8988T (cell line): ENCODE data around the gene EPB41L3.
"Not testable (repeated sequence)": the region's sequence is repeated elsewhere in the genome, so short reads cannot be mapped to it uniquely, and the experiment has no call there.

ENCODE experiments used
- DNase-seq: peaks from one replicate; pipeline ENCODE4 v3.0.0; 2011

The EPB41L3 gene

DNA sequence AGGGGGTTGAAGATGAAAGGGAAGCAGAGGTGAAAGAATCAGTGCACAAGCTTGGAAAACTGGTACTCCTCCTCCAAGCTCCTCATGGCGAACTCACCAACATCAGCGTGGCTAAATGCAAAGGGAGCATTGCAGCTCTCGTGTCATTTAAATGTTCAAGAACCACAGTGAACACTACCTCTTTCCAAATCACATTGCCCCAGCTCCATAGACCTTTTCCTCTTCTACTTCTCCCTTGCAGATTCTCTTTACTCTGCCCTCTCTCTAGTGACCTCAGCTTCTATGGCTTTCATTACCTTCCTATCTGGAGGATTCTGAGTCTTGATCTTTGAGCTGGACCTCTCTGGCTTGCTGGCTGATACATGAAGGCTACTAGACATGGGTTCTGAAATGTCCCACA, 14.3 kb downstream of the EPB41L3 start:
- no peak for DNase-seq

DNA sequence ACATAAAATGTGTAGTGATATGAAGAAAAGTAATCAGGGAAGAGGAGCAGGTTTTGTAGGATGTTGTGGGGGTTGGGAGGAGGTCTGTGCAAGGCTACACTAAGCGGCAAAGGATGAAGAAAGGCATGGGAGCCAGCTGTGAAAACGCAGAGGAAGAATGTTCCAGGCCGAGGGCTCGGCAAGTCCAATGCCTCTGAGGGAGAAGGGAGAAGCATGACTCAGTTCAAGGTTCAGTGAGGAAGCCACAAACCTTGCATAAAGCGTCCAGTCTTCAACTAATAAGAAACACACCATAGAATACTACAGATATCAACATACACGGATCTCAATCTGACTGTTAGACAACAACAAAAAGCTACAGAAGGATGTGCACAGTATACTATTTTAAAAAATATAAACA, 16.2 kb downstream of the EPB41L3 start:
- DNase-seq, result no peak

DNA sequence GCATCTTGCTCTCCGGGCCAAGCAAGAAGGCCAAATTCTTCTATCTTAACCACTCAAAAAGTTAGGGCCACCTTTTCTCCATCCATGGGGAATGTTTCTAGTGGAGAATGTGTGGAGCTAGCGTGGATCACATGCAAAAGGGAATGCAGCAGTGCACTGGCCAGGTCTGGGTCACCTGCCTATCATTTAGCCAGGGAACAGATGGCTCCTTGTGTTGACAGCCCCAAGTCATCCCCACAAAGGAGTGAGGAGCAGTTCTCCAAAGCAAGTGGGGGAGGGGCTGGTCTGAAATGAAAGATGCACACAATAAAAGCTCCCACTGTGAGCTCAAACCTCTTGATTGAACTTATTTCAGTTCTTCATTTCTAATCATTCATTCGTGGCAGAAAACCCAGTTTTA, 19.1 kb downstream of the EPB41L3 start:
- no peak for DNase-seq

DNA sequence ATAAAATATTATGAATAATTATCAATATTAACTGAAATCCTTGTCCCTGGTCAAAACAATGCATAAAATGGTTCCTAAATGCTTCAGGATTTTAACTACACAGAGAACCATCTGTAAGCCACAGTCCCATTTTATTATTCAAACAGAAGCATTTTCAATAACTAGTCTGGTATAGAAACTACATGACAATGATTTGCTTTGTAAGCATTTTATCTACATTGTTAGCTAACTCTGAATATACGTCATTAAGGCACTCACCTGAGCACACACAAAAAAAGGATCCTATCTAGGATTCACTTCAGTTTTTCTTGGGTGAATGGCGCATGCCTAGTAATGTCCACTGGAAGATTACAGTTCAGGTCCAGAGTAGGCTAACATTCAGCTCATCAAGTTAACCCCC, 22.8 kb downstream of the EPB41L3 start:
- DNase-seq, result no peak

DNA sequence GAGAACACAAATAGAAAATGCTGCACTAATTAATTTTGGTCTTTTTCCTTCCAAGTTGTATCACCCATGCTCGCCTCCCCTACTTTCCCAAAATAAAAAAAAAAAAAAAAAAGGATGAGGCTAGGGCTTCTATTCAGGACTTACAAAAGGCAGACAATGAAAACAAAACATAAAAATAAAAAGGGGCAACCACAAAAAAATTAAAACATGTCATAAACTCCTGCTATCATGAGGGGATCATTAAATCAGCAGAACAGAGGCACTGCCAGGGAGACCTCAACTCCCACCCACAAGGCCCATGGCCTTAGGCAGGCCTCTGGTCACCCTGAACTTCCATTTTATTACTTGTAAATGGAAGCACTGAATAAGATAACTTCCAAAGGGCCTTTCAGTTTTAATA, 23.3 kb downstream of the EPB41L3 start:
- DNase-seq, result no peak

DNA sequence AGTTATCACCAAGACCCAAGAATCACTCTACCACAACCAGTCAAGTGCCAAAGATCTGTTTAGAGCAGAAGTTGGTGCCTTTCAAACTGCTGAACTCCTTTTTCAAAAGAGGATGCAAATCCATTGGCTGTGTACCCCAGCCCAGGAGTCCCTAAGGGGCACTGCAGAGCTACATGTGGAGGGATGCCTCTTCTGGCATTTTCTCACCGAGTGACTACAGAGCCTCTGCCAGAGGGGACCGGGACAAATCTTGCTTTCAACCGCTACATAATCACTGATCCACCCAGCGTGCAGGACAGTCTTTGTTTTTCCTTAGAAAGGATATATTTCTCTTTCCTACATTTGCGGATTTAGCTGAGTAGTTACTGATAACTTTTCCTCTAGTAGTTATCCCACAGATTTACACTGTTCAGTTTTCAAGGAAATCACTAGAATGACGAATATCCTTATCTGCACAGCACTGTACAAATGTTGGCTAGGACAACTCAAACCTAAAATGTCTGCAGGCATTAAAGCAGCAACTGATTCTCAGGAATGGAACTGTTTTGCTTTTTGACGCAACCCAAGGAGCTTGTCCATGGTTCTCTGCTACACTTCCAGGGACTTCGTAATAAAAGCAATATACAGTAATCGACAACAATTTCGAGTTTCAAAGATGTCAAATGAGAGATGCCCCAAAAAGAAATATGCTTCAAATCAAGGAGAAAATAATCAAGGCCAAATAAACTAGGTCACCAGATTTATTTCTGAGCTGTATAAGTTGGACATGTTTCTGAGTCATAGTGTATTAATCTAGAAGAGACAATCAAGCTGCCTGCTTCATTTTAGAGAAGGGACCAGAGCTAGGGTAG, 24.1 kb downstream of the EPB41L3 start:
- no peak for DNase-seq

DNA sequence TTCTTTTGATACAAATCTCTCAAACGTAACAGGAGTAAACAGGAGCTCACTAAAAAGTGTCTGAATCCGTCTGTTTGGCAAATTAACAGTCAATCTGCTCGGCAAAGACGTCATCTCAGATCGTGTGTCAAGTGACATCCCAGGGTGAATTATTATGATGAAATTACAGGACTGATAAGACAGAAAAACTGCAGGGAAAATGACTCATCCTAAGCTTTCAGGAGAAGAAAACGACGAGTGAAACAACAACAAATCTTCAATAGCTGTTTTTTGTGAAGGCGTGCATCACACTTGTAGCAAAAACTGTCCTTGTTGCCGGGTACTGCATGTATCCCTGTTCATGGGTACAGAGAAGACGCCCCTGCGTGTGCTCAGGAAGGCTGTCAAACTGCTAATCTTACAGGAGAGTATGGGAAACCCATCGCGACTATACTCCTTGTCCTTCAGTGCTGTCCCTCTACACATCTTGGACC, 24.9 kb downstream of the EPB41L3 start:
- no peak for DNase-seq

DNA sequence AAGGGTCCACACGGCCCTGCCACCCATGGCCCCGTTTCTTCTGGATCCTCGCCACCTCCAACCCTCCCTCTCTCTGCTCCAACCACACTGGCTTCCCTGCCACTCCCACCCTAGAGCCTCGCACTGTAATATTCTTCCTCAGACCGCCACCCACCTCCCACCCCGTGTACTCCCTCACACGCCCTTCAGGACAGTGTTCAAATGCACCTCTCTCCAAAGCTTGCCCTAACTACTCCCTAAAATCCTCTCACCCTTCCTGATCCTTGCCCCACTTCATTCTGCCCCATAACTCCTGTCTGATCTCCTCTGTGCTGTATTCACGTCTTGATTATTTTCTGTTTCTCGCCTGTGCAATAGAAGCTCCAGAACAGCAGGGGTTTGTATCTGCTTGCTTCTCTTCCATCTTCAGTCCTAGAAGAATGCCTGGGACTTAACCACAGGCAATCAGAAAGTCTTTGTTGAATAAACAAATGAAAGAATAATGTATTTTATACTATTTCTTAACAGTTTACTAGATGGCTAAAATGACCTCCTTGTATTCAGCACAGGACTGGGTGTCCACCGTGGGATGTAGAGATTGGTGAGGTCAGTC, 25.5 kb downstream of the EPB41L3 start:
- no peak for DNase-seq

DNA sequence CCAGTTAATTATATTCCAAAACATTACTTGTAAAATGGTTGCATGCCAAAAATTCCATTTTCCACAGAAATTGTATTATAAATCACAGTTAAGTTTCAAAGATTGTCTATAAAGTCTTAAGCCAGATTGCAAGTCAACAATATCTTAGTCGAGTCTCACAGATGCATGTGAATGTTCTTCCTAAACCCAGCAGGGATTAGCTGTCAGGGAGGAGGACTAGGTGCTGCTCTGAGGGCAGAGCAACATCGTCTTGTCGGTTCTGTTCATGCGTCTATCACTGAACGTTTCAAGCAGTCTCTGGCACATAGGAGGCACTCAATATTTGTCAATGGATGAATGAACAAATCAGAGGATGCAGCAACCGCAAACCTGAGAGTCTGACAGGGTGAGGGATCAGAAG, 27.0 kb downstream of the EPB41L3 start:
- DNase-seq, result no peak

DNA sequence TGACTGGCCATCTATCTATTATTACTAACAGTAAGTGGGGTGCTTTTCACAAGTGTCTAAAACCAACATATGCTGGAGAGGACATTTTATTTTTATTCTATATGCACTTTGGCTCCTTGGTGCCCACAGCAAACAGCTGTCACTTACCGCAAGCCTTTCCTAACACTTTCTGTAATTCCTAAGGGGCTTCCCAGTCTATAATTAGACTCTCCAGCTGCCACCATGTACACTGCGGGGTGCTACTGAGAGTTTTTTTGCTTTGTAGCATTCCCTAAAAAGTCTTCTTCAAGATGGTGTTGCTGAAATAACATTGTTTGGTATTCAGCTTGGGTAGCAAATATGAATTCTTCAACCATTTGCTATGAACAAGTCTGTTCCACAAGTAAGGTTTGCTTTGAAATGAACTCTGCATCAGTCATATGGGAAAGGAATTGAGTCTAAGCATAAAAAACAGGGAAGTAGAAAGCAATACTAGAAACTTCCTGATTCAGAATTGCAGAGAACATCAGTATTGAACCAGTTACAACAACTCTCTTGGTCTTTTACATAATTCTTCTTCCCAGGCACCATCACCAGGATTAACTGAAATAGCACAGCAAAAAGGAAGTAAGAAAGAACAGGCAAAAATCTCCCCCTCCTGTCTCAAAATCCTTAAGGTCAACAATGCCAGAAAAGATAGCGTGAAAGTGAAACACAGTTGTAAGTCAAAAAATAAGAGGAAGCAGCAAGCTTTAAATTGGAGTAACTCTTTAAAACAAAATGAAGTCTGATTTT, 28.6 kb downstream of the EPB41L3 start:
- no peak for DNase-seq

DNA sequence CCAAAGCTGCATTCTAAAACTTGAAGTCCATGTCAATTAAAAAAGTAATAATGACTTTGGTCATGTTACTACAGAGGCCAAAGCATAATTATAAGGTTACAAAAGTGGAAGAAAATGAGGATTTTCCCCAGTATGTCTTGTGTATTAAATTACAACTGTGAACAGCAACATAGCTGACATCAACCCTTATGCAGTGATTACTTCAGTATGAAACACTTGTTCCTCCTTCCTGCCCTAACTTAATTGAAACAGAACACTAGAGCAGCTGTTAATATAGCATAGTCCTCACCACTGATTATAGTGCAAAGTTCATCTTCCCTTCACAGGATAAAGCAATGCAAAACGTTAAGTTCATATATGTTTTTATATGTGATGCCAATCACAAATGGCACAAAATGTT, 29.9 kb downstream of the EPB41L3 start:
- DNase-seq, result no peak

DNA sequence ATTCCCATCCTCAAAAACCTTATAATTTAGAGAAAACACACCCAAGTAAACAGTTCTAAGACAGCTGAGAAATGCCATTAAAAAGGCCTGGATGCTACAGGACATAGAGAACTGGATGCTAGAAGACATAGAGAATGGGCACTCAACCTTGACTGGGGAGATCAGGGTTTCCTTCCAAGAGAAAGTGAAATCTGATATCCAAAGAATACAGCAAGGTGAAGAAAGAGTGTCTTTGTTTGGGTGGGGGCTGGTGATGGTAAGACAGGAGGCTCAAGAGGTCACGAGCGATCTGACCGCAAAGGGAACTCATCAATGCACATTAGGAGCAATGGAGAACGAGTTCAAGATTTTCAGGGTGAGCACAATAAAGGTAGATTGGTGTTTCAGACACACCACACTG, 31.6 kb downstream of the EPB41L3 start:
- DNase-seq, result no peak

DNA sequence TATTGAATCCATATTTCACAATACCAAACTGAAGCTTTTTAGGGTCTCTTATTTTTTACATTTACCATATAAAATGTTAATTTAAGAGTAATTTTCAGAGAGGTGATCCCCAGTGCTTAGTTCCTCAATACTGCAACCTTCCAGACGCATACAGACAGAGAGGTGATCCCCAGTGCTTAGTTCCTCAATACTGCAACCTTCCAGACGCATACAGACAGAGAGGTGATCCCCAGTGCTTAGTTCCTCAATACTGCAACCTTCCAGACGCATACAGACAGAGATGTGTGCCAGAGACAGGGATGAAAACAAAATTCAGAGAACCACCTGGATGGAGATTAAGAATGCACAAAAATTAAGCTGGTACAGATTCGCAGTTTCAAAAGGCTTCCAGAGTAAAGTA, 32.3 kb downstream of the EPB41L3 start:
- not testable (repeated sequence) for DNase-seq

DNA sequence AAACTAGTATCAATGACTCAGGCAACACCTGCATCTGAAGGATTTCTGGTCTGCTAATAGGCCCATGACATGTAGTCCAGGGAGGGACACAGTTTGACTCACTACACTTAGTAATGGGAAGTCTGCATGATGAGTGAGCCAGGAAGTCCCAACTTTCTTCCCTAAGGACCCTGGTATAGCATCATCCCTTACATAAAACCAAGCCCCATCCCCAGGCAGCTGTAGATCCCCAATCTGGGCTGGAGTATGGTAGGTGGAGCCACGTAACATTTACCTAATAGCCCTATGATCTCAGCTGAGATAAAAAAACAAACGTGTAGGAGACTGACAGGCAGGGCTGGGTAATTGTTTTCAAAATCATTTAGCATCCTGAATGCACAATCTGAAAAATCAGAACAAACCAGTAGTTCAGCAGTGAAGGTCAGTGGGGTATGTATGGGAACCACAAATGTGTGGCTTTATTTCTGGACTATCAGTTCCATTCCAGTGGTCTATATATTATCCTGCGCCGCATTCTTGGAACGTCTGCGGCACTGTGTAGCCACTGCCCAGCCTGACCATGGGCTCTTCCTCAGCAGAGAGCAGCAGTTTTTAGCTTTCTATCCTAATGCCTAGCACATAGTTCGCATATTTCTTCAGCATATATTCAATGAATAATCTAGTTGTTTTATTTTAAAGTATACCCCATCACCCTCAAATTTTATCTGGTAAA, 33.5 kb downstream of the EPB41L3 start:
- no peak for DNase-seq

DNA sequence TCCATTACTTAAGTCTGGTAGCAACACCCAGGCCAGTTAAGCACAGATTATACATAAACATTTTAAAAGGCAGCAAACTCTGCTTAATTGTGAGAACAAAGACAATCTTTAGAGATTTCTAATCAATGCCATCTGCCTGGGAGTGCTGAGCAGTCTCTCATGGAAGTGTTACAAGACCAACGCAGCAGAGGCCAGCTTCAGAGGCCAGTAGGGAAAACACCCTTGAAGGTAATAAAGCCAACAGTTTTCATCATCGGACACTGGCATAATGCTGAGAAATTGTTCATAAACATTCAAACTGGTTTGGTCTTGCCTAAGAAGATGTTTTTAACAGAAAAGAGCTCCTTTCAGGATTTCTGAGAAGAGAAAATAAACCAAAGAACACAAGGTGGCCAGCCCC, 35.0 kb downstream of the EPB41L3 start:
- no peak for DNase-seq

DNA sequence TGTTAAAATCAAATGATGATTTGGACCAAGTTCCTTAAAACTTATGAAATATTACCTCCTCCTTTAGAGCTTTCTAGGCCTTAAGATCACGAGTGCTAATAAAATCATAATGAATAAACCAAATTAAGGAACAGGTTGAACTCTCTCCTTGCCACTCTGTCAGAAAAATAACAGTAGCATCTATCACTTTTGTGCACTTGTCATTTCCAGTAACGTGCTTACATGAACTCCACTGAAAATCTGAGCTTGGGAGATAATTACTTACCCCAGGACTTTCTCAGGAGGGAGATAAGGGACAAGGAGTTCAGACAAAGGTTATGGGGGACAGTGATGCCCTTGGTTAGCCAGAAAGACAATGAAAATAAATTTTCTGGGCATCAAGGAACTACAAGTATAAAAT, 36.0 kb downstream of the EPB41L3 start:
- DNase-seq, result no peak

DNA sequence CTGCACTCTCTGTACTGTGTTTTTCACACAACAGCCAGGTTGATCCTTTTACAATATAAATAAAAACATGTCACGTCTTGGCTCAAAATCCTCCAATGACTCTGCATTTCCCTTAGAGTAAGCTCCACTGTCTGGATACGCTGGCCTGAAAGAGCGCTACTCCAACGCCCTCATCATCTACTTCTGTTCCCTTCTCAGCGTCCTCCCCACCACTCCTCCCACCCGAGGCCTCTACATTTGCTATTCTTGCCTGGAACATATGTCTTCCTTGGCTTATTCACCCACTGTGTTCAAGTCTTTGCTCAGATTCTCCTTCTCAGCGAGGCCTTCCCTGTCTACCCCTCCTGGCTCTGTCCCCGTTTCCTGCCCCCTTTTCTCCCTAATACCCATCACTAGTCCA, 37.6 kb downstream of the EPB41L3 start:
- DNase-seq, result no peak

DNA sequence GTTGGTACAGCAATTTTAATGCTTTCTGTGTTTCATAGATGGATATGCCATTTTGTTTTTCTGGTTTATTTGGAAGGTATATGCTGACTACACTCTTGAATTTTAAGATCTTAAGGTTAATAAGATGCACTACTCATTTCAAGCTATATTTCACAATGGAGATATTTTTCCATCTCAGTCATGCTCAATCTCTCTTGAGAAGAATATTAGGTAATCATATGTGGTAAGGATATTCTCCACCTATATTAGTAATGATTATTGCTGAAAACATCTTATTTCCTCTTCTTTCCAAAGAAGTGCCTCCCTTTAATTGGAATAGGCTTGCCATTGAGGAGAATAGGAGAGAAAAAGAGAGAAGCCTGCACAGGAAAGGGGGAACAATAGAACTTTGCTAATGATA, 40.1 kb downstream of the EPB41L3 start:
- no peak for DNase-seq

DNA sequence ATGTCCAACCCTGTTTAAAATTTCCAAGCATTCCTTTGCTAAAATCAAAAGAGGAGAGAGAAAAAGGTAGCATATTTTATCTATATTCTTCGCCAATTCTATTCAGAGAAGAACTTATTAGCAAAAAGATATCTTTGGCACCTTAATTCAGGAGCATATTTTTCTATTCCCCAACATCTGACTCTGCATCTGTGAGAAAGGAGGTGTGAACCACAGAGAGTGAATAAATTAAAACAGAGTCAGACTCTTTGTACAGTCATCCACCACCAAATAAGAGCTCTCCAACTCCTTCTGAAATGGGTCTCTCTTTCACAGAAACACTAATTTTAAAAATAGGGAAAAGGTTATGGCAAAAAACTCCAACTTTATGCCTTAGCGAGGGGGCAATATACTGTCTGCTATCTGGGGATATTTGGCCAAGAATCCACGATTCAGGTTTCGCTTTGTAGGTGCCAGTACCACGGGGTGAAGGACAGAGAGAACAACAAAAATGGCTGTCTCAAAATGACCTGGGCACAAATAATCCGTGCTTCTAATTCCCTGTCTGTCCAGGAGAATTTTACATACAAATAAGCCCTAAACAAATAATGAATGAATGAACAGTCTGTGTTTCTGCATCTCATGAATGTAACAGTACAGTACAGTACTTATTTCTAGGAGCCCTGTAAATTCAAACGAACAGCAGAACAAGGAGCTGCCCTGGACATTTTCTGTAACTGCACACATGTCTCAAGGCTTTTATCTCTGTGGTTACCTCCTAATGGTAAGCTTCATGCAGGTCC, 43.4 kb downstream of the EPB41L3 start:
- no peak for DNase-seq

DNA sequence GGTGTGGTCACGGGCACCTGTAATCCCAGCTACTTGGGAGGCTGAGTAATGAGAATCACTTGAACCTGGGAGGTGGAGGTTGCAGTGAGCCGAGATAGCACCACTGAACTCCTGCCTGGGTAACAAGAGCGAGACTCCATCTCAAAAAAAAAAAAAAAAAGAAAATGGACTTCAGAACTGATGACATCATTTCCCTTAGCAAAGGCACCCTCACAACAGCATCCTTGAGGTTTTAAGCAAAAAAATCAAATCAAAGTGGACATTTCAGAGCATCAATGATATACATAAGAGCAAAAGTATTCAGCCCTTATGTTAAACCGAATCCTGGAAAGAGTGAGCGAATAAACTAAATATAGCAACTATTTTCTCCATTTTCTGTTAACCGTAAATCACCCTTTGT, 45.3 kb downstream of the EPB41L3 start:
- DNase-seq, result no peak

DNA sequence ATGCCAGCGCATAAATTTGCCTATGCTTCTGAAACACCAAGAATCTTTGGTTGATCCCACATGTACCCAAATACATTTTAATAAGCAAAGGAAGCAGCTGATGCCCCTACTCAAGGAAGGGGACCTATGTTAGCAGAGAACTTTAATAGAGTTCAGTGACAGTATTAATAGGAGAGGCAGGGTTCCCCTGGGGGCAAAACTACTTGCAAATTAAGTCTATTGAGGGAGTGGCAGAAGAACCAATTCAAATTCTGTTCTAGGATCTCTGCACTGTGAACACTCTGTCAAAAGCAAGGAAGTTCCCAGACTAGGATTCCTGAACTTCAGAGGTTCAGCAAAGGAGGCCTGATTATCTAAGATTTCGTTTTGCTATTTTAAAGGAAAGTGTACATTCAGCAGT, 47.5 kb downstream of the EPB41L3 start:
- DNase-seq, result no peak

DNA sequence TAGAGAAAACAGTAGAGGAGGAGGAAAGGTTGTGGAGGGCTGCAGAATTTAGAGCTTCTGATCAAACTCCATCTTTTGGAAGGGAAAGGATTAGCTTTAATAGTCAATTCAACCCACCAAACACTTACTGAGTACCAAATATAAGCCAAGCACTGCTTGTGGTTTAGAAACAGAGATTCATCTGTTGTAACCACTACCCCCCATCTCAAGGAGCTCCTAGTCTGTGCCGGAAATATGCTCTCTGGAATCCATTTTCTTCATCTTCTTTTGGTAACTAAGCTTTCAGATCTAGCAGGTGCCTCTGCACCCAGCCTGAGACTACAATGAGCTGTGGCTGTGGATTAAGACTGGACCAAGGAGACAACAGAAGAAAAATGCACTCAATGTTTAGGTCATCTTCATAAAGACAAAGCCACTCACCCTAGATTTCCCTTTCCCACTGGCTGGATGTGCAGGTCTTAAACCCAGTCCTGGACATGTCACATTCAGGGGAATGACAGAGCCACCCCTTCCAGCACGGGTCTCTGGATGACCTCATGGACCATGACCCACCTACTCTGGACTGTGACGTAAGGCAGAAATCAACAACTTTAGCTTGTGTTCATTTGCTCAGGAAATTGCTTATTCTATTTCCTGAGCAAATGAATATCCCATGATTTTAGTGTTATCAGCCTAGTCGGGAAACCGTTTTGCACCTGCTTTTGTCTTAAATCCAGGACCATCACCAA, 52.9 kb downstream of the EPB41L3 start:
- no peak for DNase-seq
